Globus pallidus (tissue), 1 donor: ENCODE measurements around the gene MYZAP.

Source experiments
- DNase-seq: peaks from one replicate; pipeline ENCODE4 v3.0.0-alpha.2; 2015; ENCODE audit warnings: low spot score

Gene MYZAP

DNA sequence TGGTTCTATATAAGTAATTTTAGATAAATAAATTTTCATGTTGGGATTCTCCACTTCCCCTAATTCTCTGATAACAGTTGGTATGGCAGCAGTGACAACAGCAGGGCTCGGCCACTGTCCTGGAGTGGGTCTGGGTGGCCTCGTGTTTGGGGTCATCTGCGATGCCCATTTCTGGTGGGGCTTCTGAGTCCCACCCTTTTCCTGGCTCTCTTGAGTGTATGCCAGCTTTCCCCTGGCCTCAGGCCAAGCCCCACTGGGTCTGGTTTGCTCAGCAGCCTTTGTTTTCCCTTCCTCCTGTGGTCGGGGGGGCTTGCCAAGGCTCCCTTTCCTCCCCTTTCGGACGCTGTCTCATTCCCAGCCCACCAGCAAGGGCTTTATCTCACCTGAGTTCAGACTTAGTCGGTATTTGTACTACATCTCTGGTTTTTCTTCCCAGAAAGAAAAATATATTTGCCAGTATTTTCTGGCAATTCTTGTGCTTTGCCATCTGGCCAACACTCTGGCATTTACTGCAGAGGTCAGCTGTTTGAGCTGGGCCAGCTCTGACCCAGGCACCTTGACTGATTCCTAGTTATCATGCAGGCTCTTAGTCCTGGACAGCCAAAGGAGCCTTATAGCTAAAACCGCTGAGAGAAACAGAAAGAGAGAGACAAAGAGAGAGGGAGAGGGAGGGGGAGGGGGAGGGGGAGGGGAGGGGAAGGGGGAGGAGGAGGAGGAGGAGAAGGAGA, 35.2 kb downstream of the MYZAP start:
- DNase-seq, result no peak

DNA sequence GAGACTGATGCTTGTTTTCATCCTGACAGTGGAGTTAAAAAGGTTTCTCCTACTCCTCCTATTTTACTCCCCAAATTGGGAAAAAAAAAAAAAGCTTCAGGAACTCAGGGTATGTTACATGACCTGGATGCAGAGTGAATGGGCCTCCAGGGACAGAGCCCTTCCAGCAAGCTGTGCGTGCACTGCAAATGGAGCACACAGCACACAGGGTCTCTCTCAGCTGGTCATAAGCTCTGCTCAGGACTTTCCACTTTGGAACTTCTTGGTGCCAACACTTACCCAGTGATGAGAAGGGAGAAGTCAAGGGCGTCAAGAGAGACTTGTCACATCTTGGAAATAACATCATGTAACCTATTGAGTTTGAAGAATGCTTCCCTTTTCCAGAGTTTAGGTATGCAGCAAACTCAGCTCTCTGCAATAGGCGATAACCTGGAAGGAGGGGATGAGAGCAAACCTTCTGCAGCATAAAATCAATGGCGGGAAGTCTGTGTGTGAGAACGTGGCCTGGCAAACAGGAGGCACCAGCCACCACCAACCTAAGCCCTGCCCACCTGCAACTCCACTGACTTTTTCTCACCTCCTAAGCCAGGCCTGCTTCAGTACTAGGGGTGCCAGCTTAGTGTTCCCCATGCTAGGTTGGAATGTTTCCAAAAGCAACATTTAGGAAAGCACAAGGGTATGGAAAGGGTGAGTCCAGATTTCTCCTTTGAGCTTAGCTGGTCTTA, 39.8 kb downstream of the MYZAP start:
- no peak for DNase-seq

DNA sequence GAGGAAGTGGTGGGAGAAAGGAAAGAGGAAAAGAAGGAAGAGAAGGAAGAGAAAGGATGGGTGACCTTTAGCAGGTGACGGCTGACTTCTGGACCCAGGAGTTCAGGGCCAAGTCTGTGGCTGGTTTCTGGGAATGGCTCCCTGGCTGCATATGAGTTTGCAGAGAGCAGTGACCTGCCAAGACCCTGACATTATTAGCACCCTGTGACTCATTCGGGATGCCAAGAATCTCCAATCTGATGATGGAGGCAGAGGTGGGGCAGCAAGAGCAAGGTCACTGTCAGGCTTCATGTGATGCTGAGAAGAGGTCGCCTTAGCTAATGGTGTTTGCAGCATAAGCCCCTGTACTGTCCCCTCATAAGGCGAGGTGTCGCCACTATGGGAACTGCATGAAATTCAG, 42.6 kb downstream of the MYZAP start:
- no peak for DNase-seq

DNA sequence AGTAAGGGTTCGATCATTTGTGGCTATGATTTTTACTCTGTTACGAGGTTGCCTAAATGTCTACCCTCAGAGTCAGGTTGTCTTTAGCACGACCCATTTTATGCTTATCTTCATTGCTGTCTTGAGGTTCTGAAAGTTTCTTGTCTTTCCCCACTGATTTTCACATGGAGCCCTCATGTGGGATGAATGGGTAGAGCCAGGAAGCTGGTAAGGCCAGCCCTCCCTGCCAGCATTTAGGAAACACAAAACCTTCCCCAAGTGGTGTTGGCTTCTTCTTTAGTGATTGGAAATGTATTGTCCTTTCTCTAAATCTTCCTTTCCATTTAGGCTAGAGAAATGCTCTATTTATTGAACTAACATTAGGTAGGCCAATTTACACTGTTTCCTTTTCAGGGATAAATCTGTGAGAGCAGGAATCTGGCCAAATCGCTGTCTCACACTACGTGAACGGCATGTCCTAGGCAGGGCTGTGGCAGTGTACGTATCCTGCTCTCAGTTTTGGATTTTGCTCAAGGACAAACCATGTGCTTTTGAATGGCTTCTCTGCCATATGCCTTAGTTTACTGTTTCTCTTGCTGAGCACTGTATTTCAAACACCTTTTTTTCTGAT, 43.7 kb downstream of the MYZAP start:
- no peak for DNase-seq

DNA sequence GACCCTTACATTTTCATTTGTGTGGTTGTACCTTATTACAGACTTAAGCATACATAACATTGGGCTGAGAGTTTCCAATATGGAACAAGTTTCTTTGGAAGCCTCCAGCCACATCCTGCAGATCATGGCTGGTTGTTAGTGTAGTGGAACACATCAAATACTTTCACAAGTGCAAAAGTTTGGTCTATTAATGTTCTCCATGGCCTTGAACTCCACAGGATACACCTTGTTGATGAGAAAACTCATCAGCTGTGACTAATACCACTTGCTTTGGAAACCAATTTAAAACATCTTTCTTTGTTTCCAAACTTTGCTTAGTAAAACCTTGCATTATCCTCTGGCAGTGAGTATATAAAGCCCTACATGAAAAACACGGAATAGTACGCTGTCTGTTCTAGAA, 46.1 kb downstream of the MYZAP start:
- DNase-seq, result no peak

DNA sequence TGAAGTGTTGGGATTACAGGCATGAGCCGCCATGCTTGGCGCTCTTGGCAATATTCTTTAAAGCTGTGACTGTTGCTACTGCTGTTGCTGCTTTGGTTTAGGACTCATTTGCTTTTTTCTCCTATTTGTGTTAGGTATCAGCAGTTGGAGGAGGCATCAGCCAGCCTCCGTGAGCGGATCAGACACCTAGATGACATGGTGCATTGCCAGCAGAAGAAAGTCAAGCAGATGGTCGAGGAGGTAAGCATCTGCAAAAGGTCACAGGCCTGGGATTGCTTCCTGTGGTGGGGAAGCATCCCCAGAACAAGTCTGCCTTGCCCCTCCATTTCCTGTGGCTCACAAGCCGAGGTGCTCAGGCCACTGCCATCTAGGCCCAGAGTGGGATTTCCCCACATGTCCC, 47.6 kb downstream of the MYZAP start:
- DNase-seq, result no peak

DNA sequence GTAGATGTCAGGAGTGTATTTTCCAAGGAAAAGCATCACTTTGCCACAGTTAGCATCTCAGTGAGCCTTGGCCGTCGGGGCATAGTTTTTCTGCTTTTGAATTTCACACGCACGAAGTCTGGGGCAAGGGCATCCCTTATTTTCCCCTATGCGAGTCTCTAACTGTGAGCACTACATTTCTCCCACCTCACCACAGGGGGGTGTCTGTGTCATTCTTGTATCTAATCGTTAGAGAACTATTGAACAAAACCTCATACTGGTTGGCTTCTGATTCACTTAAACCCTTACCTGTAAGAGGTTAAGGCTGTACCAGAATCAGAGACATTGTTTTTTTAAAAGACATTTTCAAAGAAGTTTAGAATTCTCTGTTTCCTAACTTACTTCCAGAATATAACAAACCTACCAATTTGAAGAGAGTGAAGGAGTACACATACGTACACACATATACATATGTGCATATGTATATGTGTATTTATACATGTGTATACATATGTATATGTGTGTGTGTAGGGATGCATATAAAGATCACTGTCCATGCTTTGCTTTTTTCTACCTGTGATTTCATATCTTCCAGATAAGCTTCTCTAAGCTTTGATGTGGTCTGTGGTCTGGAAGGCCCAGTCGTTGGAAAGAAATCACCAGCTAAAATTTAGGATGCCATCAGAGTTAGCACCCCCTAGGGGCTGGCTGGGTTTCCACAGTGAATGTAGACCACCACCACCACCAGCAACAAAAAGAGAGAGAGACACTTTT, 49.4 kb downstream of the MYZAP start:
- DNase-seq, result peak; percentile 67

DNA sequence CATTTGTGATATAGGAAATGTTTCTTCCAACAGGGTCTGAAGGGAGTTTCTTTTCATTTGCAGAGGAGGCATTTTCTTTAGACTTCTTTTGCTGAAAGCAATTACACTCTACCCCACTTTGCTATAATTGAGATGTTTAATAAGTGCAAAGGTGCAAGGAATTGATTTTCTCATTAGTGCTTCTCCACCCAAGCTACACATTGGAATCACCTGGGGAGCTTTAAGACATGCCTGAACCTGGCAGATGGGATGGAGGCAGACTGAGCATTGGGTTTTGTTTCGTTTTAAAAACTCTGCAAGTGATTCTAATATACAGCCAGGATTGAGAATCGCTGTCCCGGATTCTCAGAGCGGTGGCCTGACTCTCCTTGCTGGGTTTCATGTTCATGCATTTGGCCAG, 52.1 kb downstream of the MYZAP start:
- no peak for DNase-seq

DNA sequence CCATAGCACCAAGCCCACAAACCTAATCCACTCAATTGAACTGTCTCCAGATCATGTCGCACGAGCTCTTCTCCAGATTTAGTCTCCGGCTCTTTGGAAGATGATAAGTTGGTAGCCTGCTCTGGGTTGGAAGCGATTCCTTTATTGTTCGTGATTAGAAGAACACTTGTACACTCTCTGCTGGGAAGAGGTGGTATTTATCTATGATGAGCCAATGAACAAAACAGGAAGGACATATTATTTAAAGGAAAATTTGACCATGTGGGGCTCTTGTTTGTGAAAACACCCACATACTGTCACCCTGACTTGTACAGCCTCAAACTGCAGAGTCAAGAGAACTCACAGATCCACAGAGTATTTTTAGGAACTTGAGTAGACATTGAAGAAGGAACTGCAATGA, 54.4 kb downstream of the MYZAP start:
- DNase-seq, result no peak

DNA sequence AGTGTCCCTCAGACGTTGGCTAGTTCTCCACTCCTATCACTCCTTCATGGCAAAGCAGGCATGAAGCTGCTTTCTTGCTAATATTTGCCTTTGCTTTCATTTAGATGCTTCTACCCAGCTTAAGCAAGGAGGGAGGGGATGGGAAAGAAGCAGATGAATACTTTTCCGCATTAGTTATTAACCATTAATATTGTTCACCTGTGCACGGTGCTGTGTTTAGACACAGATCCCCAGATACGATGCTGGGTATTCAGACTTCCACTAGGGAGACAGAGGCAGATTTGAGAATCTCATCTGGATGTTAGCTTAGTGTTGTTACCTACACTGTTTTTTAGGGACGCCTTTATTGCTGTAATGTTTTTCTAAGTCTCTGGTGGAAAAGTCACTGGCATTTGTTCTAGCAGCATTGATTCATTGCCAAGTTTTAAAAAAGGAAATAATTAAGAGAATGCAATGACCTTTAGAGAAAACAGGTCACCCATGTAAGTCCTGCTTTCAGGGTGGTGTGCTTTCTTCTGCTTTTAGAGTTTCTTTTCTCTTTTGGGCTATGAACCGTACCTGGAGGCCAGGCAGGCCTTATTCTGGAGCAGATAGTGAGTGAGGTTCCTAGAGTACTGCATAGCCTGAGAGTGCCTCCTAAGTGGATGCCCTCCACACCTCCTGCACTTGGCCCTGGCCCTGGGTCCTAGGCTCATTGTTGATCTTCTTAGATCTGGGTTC, 55.5 kb downstream of the MYZAP start:
- no peak for DNase-seq

DNA sequence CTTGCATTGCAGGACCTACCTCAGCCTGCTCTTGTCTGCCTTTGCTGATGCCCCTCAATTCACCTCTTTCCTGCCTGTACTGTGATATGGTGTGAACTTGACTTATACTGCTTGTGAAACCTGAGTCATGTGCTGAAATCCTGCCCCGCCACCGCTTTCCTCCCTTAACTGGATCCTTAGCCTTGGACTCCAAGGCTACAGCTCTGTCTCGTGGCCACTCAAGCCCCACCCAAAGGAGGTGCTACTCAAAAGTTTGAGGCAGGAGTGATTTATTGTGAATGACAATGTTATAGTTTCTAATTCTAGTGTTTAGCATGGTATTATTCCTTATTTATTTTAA, 56.1 kb downstream of the MYZAP start:
- DNase-seq, result no peak

DNA sequence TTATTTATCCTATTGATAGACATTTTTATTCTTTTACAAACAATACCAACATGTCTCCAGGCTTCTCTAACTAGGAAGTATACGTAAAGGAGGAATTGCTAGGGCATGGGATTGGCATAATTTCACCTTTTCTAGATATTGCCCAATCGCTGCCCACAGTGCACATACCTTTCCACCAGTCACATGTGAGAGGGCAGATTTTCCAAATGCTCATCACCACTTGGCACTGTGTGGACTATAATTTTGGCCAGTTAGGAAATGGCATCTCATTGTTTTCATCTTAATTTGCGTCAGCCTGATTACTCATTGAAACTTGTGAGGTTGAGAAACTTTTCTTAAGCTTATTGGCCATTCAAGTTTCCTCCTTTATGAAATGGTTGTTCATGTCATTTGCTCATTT, 57.4 kb downstream of the MYZAP start:
- DNase-seq, result no peak

DNA sequence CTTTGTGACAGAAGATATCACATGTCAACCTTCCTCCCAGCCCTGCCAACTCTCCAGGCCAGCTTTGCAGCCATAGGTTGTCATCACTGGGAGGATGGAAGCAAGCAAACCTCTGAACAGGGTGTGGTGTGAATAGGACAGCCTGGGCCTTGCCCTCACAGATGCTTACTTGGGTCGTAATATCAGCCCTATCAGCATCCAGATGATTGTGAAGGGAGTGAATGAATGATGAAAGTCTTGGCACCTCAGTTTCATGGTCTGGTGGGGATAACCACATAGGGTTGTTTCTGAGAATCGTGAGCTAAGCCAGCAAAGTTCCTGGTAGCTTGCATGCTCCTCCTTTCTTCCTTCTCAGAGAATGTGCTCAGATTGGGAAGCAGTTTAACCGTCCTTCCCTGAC, 59.7 kb downstream of the MYZAP start:
- DNase-seq, result no peak

DNA sequence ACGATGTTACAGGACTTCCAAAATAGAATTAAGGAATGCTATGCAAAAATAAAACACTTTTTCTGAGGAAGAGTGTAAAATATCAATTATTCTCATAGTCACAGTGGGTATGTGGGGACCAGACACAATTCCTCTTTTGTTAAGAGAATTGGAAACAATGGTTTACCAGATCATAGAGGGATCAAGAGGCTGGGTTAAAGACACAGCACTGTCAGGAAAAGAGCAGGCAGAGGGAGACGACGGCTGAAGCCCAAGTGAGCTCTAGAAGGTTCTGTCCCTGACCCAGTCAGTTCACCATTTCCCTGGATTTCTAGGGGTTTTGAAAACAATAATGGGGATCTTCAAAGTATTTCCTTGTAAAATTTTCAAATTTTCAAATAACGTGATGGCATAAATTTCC, 60.8 kb downstream of the MYZAP start:
- peak; percentile 83 for DNase-seq

DNA sequence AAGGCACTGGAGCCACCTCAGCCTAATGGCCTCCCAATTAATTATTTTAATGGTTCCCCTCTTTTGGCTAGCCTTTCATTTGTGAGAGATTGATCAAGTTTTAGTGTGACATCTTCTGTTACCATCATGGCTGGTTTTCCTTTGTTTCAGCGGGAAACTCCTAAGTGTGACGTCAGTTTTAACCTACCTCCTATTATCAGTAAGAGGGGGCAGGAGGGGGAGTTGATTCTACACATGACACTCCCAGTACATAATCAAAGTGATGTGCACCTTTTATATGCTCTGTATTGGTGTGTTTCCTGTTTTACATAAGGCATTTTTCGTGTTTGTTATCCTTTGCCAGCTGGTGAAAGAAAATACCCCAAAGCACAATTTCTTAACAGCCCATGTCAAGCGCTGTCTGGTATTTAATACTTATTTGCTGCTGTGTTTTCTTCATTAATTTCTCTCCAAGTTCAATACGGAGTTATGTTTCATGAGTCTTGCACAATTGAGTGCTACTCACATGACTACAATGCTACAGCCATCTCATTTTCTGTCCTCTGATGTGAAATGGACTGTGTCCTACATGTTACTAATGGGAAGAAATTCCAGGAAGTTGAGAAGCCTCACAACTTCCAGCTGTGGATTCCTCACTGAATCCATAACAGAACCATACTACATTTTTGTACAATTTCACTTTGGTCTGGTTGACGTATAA, 62.6 kb downstream of the MYZAP start:
- no peak for DNase-seq

DNA sequence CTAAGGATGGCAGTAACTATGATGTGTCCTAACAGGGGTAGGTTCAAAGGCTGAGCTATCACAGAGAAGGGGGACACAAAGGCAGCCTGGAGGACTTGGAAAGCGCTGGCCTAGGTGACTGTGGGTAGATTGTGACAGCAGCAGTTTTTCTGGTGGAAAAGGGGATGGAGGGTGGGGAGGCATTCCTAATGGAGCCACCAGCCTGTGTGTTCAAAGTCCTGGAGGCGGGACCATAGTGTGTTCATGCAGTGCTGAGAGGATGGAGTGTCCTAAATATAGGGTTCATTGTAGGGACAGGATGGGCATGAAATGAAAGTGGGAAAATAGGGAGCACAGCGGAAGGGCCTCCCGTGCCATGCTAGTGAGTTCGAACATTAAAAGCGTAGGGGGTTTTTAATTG, 63.3 kb downstream of the MYZAP start:
- DNase-seq, result no peak

DNA sequence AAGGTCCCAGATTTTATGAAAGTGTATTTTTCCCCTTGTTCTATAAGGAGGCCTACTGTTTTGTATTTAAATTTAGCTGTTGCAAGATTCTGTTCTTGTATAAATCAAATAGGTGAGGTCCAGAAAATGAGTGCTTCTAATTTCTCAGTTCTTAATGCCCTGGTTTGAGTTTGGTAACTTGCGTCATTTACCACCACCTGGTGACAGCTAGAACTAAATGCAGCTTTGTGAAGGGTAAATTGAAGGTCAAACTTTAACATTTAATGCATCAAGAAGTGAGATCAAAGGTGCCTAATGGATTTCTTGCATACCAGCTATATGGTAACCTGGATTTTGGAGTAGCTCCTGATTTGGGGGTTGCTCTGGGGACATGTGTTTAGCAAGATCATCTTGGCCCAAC, 64.1 kb downstream of the MYZAP start:
- peak; percentile 26 for DNase-seq

DNA sequence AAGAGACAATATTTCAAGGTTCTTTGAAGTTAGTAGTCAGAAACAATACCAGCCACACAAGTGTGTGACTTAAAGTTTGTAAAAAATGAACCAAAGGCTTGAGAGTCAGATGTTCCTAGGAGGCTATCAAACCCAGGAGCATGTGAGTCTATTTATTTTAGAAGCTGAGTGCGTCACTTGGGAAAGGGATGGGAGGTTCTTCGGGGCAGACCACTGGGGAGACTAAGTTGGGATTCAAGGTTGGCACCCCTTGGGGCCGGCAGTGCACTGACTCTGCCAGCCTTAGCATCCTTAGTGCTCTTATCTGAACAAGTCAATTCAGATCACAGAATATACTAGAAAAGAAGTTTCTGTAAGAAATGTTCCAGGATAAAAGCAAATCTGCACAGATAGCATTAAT, 64.7 kb downstream of the MYZAP start:
- no peak for DNase-seq

DNA sequence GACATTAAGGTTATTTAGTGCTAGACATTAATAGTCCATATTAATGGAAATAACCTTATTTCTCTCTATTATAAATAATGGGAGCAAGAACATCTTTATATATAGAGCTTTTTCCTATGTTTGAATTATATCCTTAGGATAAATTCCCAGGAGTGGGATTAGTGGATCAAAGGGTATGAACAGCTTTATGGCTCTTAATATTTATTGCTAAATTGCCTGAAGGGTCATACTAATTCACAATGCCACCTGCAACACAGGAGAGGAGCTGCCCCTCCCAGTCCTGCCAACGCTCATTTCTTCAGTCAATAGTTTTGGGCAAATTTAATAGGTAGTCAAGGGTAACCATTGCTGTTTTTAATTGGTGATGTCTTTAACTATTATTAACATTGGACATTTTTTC, 65.9 kb downstream of the MYZAP start:
- no peak for DNase-seq

DNA sequence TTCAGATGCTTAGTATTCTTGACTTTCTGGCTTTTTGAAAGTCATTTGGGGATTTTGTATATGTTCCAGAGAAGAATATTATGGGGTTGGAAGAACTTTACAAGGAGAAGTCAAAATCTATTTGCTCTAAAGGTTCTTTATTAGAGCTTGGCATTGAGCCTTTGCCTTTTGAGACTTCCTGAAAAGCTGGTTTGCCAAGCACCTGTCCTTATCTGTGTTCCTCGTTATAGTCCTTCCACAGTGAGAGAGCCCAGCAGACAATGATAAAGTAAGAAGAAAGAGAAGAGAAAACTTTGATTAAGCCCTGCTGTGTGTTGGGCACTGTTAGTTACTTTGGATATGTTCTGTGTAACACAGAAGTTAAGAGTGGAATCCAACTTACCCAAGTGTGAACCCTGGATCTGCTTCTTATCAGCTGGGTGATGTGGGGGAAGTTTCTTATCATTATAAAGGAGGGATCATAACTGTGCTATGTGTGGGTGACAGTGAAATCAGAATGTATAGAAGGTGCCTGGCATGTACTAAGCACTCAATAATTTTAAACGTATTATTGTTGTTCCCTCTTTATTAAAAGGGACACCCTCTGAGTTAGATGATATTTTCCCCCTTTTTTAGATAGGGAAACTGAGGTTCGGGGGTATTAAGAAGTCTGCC, 70.5 kb downstream of the MYZAP start:
- DNase-seq, result no peak

DNA sequence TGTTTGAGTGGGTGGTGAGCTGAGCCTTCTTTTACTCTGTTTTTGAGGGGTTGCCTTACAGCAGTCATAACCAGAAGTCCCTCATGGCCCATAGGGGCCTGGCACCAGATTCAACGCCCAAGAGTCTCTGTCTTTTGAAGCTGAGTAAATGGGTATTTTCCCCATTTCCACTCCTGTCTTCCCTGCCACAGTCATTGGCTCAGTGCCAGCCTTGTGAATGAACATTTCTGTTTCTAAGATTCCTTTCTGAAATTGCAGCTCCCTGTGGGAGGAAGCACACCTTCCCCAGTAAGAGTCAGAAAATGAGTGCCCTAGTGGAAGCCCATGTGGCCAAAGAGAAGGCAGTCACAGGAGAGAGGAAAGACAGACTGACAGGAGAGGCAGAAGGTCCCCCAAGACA, 71.1 kb downstream of the MYZAP start:
- no peak for DNase-seq
